ENCODE results near the gene PTK7.

PTK7 gene

DNA sequence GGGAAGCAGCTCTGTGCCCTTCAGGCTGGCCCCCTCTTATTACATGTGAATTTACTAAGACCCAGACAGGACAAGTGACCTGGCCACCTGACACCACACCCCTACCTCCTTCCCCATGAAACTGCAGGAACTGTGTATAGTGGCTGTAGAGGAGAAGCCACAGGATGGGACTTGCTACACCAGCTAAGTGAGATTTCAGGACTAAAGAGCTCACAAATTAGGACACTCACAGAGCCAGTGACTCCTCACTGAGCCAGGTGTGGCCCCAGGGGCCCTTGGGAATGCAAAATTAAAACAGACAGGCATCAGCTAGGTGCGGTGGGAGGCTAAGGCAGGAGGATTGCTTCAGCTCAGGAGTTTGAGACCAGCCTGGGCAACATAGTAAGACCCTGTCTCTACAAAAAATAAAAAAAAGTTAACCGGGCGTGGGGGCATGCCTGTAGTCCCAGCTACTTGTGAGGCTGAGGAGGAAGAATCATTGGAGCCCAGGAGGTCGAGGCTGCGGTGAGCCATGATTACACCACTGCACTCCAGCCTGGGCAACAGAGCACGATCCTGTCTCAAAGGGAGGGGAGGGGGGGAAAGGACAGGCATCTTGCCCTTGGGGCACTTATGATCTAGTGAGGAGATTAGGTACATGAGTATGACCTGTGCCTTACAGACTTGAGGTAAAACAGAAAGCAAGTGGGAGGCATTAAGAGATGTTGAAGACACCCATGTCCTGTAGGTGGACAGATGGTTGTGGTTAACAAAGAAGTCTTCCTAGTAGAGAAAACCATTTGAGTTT is 71.8 kb downstream of the PTK7 start:
- Histone ChIP-seq H3K27ac (ENCODE audit: low read depth, low read length) (no peak overlapping the region), H3K36me3 (ENCODE audit: control insufficient read depth, insufficient read depth, low read length) (peaks cover 59% of the 10 kb centered on the region), H3K4me1 (ENCODE audit: control insufficient read depth, insufficient read depth, low read length) (peaks cover 8% of the 10 kb centered on the region), H3K4me3 (ENCODE audit: low read depth, low read length) (no peak overlapping the region), H3K9me3 (ENCODE audit: control insufficient read depth, insufficient read depth, low read depth, low read length) (no peaks in the 10 kb centered on the region), H3K9ac (ENCODE audit: low read length) (no peak overlapping the region), H3K27me3 (ENCODE audit: control insufficient read depth, insufficient read depth, low read length) (no peaks in the 10 kb centered on the region)

DNA sequence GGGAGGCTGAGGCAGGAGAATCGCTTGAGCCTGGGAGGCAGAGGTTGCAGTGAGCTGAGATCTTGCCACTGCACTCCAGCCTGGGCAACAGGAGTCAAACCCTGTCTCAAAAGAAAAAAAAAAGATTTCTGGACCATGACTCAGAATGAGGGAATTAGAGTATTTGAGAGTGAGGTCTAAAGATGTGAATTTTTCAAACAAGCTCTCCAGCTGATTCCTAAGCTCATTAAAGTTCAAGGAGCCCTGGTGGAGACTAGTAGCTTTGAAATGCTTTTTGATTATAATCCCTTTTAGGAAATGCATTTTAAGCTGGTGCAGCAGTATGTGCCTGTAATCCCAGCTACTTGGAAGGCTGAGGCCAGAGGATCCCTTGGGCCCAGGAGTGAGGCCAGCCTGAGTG is 73.2 kb downstream of the PTK7 start:
- Histone ChIP-seq H3K9ac (ENCODE audit: low read length) (no peak overlapping the region), H3K36me3 (ENCODE audit: control insufficient read depth, insufficient read depth, low read length) (peaks cover 57% of the 10 kb centered on the region), H3K4me1 (ENCODE audit: control insufficient read depth, insufficient read depth, low read length) (no peaks in the 10 kb centered on the region), H3K4me3 (ENCODE audit: low read depth, low read length) (no peak overlapping the region), H3K27me3 (ENCODE audit: control insufficient read depth, insufficient read depth, low read length) (no peaks in the 10 kb centered on the region), H3K27ac (ENCODE audit: low read depth, low read length) (no peak overlapping the region), H3K9me3 (ENCODE audit: control insufficient read depth, insufficient read depth, low read depth, low read length) (no peaks in the 10 kb centered on the region)

DNA sequence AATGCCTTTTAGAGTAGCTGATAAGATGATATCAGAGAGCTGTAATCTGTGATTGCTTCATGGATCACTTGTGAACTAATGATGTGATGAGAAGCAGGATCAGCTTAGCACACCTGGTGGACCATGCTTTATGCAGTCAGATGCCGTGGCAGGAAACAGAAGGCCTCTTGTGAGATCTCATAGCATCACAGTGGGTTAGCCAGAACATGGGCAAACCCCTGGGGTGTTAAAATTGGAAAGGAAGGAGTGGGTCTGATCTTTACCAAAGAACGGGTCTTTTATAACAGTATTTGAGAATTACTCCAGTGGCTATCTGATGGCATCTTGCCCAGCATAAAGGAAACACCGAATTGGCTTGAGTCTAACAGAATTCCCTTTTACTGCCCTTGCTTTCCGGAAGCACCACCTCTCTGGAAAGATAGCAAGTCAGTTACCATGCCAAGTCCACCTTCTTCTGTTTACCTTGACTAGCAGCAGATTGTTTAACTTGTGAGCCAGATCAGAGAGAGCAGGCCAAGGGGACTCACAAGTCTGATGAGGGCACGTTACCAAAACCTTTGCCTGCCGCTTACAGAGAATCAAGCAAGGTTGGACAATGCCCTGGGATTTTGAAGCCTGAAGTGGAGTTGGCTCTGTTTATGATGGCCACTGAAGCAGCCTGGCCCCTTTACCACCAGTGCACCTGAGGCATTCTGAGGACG is 74.1 kb downstream of the PTK7 start:
- Histone ChIP-seq H3K27me3 (ENCODE audit: control insufficient read depth, insufficient read depth, low read length) (no peaks in the 10 kb centered on the region), H3K27ac (ENCODE audit: low read depth, low read length) (no peak overlapping the region), H3K4me1 (ENCODE audit: control insufficient read depth, insufficient read depth, low read length) (no peaks in the 10 kb centered on the region), H3K9me3 (ENCODE audit: control insufficient read depth, insufficient read depth, low read depth, low read length) (no peaks in the 10 kb centered on the region), H3K4me3 (ENCODE audit: low read depth, low read length) (no peak overlapping the region), H3K9ac (ENCODE audit: low read length) (no peak overlapping the region), H3K36me3 (ENCODE audit: control insufficient read depth, insufficient read depth, low read length) (peaks cover 52% of the 10 kb centered on the region)

DNA sequence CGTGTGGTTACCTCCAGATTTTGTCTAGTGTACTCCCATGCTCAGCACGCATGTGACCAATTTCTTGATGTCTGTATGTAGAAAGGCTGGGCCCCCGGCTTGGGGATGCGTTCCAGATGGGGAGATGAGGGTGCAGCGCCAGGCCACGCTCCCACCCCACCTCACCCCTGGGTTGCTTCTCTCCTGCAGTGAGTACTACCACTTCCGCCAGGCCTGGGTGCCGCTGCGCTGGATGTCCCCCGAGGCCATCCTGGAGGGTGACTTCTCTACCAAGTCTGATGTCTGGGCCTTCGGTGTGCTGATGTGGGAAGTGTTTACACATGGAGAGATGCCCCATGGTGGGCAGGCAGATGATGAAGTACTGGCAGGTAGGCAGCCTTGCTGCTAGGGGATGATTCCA is 83.5 kb downstream of the PTK7 start:
- Histone ChIP-seq H3K9ac (ENCODE audit: low read length) (no peak overlapping the region), H3K4me1 (ENCODE audit: control insufficient read depth, insufficient read depth, low read length) (no peaks in the 10 kb centered on the region), H3K36me3 (ENCODE audit: control insufficient read depth, insufficient read depth, low read length) (peaks cover 36% of the 10 kb centered on the region), H3K9me3 (ENCODE audit: control insufficient read depth, insufficient read depth, low read depth, low read length) (no peaks in the 10 kb centered on the region), H3K27ac (ENCODE audit: low read depth, low read length) (no peak overlapping the region), H3K27me3 (ENCODE audit: control insufficient read depth, insufficient read depth, low read length) (no peaks in the 10 kb centered on the region), H3K4me3 (ENCODE audit: low read depth, low read length) (no peak overlapping the region)

DNA sequence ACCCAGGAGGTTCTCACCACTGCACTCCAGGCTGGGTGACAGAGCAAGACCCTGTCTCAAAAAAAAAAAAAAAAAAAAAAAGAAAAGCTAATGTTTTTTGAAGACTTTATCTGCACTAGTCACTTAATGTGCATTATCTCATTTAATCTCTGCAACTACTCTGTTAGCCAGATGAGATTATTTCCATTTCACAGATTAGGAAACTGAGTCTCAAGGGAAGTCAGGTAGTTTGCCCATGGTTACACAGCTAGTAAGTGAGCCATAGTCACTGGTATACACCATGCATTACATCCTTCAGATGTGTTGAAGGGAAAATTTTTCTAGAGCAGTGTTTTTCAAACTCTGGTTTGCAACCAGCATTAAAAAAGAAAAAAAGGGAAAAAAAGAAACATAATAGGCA is 87.8 kb downstream of the PTK7 start:
- peaks cover 21% of the 10 kb centered on the region for H3K36me3 ChIP-seq (ENCODE audit: control insufficient read depth, insufficient read depth, low read length)
- no peaks in the 10 kb centered on the region for H3K27me3 ChIP-seq (ENCODE audit: control insufficient read depth, insufficient read depth, low read length)
- H3K4me3 ChIP-seq (ENCODE audit: low read depth, low read length): no peak overlapping the region
- no peaks in the 10 kb centered on the region for H3K4me1 ChIP-seq (ENCODE audit: control insufficient read depth, insufficient read depth, low read length)
- no peak overlapping the region for H3K27ac ChIP-seq (ENCODE audit: low read depth, low read length)
- no peak overlapping the region for H3K9ac ChIP-seq (ENCODE audit: low read length)
- H3K9me3 ChIP-seq (ENCODE audit: control insufficient read depth, insufficient read depth, low read depth, low read length): no peaks in the 10 kb centered on the region

DNA sequence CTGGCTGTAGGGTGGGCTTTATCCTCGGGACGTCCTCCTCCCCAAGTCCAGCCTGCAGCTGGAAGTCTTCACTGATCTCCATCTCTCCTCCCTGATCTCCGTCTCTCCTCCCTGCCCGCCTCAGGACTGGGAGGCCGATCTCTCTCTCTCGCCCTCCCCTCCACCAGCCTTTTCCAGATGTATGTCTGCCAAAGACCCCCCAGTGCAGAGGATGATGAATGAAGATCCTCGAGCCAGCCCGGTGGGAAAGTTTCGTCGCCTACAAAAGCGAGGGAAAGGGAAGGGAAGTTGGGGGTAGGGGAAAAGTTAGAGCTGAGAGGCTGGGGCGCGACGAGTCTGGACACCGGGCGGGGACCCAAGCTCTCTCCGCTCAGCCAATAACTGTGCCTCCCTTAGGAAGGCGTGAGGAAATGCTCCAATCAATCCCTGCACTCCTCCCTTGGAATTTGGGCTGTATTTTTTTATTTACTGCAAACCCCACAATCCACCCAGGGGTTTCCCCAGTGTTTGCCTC is 94.4 kb downstream of the PTK7 start:
- H3K9ac ChIP-seq (ENCODE audit: low read length): peak overlapping the region; percentile 96
- H3K4me1 ChIP-seq (ENCODE audit: control insufficient read depth, insufficient read depth, low read length): peaks cover 21% of the 10 kb centered on the region
- H3K27ac ChIP-seq (ENCODE audit: low read depth, low read length): peak overlapping the region; percentile 95

DNA sequence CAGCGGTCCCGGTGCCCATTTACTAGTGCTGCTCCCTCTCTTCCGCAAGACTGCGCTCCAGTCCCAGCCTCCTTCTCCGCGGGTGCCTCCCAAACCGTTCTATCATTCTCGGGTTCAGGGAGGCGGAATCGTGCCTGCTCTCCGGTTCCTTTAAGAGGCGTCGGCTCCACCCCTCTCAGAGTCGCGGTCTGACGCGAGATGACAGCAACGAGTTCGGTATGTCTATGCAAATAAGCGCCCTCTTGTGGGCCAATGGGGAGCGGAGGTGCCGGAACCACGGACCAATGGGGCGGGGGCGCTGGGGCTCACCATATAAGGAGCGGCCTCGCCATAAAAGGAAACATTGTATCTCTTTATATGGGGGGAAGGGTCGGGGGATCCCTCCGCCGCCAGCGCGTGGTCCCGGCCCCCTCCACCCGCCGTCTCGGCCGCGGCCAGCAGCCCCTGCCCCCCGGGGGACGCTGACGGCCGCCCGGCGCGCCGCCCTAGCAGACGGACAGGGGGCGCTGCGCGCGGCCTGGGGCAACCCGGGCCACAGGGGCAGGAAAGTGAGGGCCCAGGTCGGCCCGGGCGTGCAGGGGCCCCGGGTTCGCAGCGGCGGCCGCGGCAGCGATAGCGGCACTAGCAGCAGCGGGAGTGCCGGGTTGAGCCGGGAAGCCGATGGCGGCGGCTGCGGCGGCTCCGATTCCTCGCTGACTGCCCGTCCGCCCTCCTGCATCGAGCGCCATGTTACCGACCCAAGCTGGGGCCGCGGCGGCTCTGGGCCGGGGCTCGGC is 95.0 kb downstream of the PTK7 start, which contains the start of gene SRF:
Gene SRF (plus strand): TSS at position 339 of the 776 bp plus-strand sequence. CDS start 388 bp downstream, at position 727.
- Histone ChIP-seq H3K27ac (ENCODE audit: low read depth, low read length) (peak within 1 kb of the TSS; percentile 95), H3K27me3 (ENCODE audit: control insufficient read depth, insufficient read depth, low read length) (no peaks in the 10 kb centered on the region), H3K4me1 (ENCODE audit: control insufficient read depth, insufficient read depth, low read length) (peaks cover 21% of the 10 kb centered on the region), H3K9ac (ENCODE audit: low read length) (peak within 1 kb of the TSS; percentile 99), H3K4me3 (ENCODE audit: low read depth, low read length) (peak within 1 kb of the TSS; percentile 92), H3K9me3 (ENCODE audit: control insufficient read depth, insufficient read depth, low read depth, low read length) (no peaks in the 10 kb centered on the region), H3K36me3 (ENCODE audit: control insufficient read depth, insufficient read depth, low read length) (peaks cover 19% of the 10 kb centered on the region)

More for the DNA sequence above, 94.4 kb downstream of the PTK7 start:
- H3K9me3 ChIP-seq (ENCODE audit: control insufficient read depth, insufficient read depth, low read depth, low read length): no peaks in the 10 kb centered on the region
- H3K36me3 ChIP-seq (ENCODE audit: control insufficient read depth, insufficient read depth, low read length): peaks cover 13% of the 10 kb centered on the region
- H3K4me3 ChIP-seq (ENCODE audit: low read depth, low read length): peak overlapping the region; percentile 71
- H3K27me3 ChIP-seq (ENCODE audit: control insufficient read depth, insufficient read depth, low read length): no peaks in the 10 kb centered on the region

DNA sequence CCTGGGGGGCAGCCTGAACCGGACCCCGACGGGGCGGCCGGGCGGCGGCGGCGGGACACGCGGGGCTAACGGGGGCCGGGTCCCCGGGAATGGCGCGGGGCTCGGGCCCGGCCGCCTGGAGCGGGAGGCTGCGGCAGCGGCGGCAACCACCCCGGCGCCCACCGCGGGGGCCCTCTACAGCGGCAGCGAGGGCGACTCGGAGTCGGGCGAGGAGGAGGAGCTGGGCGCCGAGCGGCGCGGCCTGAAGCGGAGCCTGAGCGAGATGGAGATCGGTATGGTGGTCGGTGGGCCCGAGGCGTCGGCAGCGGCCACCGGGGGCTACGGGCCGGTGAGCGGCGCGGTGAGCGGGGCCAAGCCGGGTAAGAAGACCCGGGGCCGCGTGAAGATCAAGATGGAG is 95.6 kb downstream of the PTK7 start:
- H3K4me3 ChIP-seq (ENCODE audit: low read depth, low read length): peak overlapping the region; percentile 92

DNA sequence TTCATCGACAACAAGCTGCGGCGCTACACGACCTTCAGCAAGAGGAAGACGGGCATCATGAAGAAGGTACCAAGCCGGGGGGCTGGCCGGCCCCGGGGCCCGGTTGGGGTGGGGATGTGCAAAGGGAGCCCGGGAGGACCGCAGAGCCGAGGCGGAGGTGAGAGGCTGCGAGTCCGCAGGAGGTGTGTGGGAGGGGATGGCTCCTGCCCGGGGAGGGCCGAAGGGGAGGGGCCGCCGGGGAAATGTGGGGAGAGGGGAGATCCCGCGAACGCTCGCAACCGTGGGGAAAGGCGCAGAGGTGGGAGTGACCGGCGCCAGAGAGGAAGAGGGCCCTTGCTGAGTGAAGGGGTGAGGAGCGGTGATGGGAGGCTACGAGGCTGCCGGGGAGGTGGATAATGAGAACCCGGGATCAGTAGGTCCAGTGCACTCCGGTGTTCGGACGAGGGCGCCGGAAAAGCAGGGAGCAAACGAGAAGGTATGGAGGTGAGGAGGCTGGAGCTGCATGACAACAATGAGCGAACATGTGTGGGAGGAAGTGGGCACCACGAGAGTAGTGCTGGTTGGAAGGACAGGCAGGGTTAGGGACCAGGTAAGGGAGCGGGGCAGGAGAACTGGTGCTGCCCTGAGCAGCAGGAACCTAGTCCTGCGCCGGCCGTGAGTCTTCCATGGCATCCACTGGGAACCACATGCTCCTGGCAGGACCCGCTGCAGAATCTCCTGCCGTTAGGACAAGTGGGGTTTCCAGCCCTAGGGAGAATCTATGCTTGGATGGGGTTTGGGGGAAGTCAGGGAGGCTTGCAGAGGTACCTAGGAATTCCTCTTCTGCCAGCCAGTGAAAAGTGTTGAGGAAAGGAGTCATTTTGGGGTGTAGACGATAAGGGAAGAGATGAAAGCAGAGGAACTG is 96.2 kb downstream of the PTK7 start:
- H3K27me3 ChIP-seq (ENCODE audit: control insufficient read depth, insufficient read depth, low read length): no peaks in the 10 kb centered on the region
- peak overlapping the region; percentile 91; the same call in 1 of the 2 replicates for H3K27ac ChIP-seq (ENCODE audit: low read depth, low read length)
- no peaks in the 10 kb centered on the region for H3K9me3 ChIP-seq (ENCODE audit: control insufficient read depth, insufficient read depth, low read depth, low read length)
- H3K36me3 ChIP-seq (ENCODE audit: control insufficient read depth, insufficient read depth, low read length): peaks cover 28% of the 10 kb centered on the region
- peaks cover 21% of the 10 kb centered on the region for H3K4me1 ChIP-seq (ENCODE audit: control insufficient read depth, insufficient read depth, low read length)
- H3K9ac ChIP-seq (ENCODE audit: low read length): peak overlapping the region; percentile 99
- H3K4me3 ChIP-seq (ENCODE audit: low read depth, low read length): peak overlapping the region; percentile 92

More for the DNA sequence above, 95.6 kb downstream of the PTK7 start:
- peaks cover 21% of the 10 kb centered on the region for H3K4me1 ChIP-seq (ENCODE audit: control insufficient read depth, insufficient read depth, low read length)
- no peaks in the 10 kb centered on the region for H3K9me3 ChIP-seq (ENCODE audit: control insufficient read depth, insufficient read depth, low read depth, low read length)
- H3K27ac ChIP-seq (ENCODE audit: low read depth, low read length): peak overlapping the region; percentile 91; the same call in 1 of the 2 replicates
- H3K27me3 ChIP-seq (ENCODE audit: control insufficient read depth, insufficient read depth, low read length): no peaks in the 10 kb centered on the region
- peaks cover 25% of the 10 kb centered on the region for H3K36me3 ChIP-seq (ENCODE audit: control insufficient read depth, insufficient read depth, low read length)
- H3K9ac ChIP-seq (ENCODE audit: low read length): peak overlapping the region; percentile 99

Data from HUES6 (cell line).